NCI-H460 (cell line): ENCODE results near the gene VWC2L. TPM values are rescaled to one million over a fixed set of nuclear protein-coding genes. Genes with fewer than 3 reads are reported as not detected.

Experiments
- DNase-seq: peaks from one replicate; pipeline ENCODE4 v3.0.0-alpha.2; 2016; ENCODE audit warnings: low read depth; ENCODE audit errors: extremely low read depth
- total RNA-seq: library from RNA; depleted of rRNA; stranded (reverse); fragments of >200 nt; shearing (Covaris generic); gene quantifications from 2 replicates; pipeline ENCODE4 v1.2.3, GENCODE V29; 2014

VWC2L gene
- total RNA-seq, 1 experiment from 2014 or later = not detected

DNA sequence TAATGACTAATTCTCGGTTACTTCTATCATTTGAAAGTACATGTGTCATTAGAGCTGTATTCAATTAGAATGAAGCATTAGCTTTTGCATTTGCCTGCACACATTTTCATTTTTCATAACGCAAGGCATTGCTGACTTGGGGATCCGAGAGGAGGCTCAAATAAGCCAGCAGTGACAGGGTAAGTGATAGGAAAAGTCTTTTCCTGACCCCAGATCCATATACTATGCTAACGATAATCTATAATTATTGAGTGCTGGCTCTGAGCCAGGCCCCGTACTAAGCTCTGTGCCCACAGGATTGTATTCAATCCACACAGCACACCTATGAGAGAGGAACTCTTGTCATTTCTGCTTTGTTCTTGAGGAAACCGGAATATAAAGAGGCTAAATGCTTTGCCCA is 168.2 kb downstream of the VWC2L start:
- no peak for DNase-seq

DNA sequence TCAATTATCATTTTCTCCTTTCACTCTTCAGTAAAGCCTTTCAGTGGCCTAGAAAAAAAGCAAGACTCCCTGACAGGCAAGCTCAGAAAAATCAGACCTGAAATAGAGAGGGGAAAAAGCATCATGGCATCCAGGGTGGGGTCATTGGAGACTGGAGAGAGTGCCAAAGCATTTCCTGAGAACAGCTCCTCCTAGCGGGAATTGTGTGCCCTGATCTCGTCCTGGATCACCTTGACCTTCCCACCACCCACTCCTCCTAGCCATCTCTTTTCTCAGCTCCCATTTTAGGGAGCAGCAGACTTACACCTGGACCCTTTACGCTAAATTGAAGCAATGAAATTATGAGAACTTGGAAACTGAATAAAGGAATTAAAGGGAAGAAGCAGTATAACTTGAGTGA is 176.6 kb downstream of the VWC2L start:
- peak; percentile 12 for DNase-seq

DNA sequence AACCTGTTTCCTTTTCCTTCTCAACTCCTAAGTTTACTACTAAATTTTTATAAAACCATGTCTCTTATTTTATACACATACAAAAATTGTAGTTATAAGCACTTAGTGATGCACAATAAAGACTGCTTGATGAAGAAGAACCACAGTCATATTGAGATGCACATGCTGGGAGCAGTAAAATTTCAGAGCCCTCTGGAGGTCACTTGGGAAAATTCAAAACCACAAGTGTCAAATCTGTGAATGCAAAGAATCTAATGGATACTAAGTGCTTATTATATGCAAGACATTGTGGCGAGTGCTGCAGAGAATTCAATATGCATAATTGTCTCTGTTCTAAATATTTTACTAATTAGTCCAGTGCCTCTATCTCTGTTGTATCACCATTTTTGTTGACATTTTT is 180.5 kb downstream of the VWC2L start:
- no peak for DNase-seq

DNA sequence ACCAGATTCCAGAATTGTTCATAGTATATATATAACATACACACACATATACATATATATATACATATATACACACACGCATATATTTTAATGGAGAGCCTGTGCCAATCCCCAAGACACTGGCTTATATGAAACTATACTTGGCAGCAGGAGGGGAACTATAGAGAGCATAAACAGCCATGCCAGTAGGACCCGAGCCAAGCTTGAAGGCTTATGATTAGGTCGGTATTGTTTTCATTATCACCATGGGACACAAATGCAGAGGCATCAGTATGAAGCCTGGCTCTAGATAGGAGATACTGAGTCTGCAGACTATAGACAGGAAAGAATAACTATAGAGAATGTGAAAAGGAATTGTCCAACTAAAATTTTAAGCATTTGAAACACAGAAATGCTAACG is 181.2 kb downstream of the VWC2L start:
- no peak for DNase-seq

DNA sequence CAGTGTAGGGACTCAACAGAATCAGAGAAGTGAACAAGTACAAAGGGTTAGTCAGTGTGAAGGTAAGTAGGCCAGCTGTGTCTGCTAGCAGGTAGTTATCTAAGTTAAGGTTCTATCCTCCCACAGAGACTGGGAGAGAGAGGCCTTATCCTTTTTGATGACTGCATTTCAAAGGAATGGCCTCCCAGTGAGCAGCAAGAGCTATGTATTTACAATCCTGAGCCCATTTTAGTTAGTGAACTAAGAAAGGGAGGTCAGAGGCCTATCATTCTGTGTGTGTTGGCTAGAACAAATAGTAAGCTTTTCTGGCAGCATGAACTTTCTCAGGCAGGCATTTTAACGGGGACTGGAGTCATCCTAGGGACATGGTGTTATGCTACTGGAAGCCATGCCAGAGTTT is 182.9 kb downstream of the VWC2L start:
- no peak for DNase-seq

DNA sequence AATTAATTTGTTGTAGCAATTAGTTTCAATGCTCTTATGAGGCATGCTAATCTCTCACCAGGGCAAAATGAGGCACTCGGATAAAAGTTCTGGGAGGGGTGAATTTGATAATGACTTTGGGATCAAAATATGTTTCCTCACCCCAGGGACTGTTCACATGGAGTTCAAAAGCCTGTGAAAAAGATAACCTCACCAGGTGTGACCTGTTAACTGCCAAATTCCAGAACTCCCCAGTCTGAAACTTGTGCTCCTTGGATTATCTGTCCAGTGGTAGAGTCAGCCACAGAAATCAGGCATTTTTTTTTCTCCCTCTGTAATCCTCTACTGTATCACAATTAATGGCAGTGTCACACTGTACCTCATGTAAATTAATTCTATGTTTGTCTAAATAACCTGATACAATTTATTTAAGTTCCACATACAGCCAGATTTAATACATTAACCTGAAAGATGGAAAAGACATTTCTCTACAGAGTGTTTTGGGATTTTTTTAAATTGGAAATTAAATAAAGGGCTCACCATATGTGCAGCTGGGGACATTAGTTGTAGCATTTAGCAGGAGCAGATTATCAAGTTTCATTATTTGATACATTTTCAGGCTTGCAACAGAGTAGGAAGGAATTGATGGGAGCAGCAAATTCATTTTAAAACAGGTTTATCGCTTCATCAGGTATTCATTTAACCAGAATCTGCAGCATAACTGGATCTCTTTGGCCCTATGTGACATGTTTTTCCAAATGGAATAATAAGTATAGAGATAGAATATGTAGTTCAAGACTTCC is 191.2 kb downstream of the VWC2L start:
- DNase-seq = no peak

DNA sequence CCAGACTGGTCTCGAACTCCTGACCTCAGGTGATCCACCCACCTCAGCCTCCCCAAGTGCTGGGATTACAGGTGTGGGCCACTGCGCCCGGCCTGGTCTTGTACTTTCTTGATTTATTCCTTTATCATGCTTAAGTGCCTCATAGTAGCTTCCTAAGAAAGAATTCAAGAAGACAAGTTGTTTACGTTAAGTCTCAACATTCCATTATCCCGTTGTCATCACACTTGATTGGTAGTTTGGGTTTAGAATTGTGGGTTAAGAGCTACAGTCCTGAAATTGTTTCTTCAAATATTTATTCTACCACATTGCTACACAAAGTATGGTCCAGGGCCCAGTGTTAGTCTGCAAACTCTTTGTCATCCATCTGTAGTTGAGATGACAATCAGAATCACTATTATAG is 194.0 kb downstream of the VWC2L start:
- DNase-seq = no peak

DNA sequence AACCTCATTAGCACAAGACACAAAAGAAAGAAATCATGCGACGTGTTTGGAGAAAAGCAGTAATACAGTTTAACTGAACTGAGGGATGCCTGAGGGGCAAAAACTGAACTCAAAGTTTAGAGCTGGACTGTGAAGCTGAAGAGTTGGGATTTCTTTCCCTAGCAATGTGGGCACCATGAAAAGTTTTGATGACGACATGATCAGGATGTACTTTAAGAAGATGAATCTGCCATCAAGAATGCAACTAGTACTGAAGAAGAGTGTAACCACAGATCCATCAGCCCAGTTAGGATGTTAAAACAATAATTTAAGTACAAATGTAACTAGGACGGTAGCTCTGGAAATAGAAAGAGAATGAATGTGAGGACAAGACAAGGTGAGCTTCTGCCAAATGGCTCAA is 196.2 kb downstream of the VWC2L start:
- no peak for DNase-seq

DNA sequence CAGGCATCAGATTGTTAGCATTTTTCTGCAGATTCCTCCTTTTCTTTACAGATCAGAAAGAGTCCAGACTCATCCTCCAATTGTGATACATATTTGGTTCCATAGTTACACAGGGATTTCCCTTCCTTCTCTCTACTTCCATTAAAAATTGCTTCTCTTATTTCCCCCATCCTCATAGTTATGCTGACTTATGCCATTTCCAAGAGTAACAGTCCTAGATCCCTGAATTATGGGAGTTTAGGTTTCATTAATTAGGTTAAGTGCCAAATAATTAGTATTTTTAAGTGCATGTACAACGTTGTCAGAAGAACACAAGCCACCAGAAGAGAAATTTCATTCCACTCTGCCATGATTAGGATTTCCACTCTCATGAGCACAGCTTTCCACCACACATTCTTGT is 200.2 kb downstream of the VWC2L start:
- no peak for DNase-seq

DNA sequence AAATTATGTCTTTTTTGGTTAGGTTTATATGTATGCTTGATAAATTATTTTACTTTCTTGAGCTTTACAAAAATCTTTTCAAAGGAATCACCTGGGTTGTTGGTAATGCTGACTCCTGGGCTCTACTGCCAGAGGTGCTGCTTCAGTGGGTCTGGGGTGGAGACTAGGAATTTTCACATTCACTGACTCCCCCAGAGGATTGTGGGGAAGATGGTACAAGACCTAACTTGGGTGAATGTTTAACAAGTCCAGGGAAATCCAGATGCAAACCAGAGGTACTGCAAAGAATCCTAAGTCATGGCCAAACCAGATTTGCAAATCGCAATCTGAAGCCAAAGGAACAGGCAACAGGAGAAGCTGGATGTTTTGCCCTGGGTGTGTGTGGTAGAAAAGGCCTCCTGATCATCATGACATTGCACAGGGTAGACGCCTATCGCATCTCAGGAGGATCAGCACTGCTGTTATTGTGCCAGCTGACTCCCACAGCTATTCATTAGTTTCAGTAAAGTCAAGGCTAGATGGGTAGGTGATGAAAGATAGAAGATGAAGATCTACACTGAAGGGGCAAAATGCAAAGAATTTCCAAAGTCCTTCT is 213.4 kb downstream of the VWC2L start:
- DNase-seq = no peak

DNA sequence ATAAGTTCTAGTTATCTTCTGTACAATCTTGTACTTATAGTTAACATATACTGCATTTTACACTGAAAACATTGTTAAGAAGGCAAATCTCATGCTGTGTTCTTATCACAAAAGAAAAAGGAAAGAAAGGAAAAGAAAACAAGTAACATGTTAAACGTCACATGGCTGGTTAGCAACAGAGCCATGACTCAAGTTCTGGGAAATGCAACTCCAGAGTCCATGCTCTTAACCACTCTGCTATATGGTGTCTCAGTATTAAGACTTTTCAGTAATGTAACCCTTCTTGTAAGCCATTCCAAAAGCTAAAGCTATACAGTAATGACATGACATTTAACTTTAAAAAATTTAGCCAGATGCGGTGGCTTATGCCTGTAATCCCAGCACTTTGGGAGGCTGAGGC is 217.2 kb downstream of the VWC2L start:
- no peak for DNase-seq
